HG03521 (cell line): ENCODE results near the gene TNFRSF25.
"Not testable (repeated sequence)": the region's sequence is repeated elsewhere in the genome, so short reads cannot be mapped to it uniquely, and the experiment has no call there.

ENCODE experiments used
- ATAC-seq: cut with Tn5 transposase; IDR thresholded peaks from one replicate; pipeline ENCODE4 v1.9.1; 2021; ENCODE audit warnings: mild to moderate bottlenecking, moderate library complexity; ENCODE audit not compliant: unreplicated experiment

TNFRSF25 gene

GRCh38 chr1:6470132-6471085 lies 4.4 kb upstream of the TNFRSF25 start:
- no peak for ATAC-seq

GRCh38 chr1:6468729-6469461 lies 2.9 kb upstream of the TNFRSF25 start:
- no peak for ATAC-seq

GRCh38 chr1:6467744-6468688 lies 2.0 kb upstream of the TNFRSF25 start:
- no peak for ATAC-seq

- ATAC-seq, result no peak
Observed at GRCh38 chr1:6467224-6467623, 1.3 kb upstream of the TNFRSF25 start.

GRCh38 chr1:6466751-6467150 lies 778 bp upstream of the TNFRSF25 start:
- no peak for ATAC-seq

GRCh38 chr1:6465461-6466005 lies 440 bp downstream of the TNFRSF25 start:
- ATAC-seq, result no peak

- ATAC-seq, result no peak
Observed at GRCh38 chr1:6464915-6465314, 1.1 kb downstream of the TNFRSF25 start.

- no peak for ATAC-seq
Observed at GRCh38 chr1:6464514-6464836, 1.5 kb downstream of the TNFRSF25 start.

GRCh38 chr1:6463120-6463412 lies 2.9 kb downstream of the TNFRSF25 start:
- ATAC-seq, result no peak

- ATAC-seq, result no peak
Observed at GRCh38 chr1:6462412-6463119, 3.4 kb downstream of the TNFRSF25 start.

- no peak for ATAC-seq
Observed at GRCh38 chr1:6461538-6462411, 4.2 kb downstream of the TNFRSF25 start.

GRCh38 chr1:6461051-6461530 lies 4.9 kb downstream of the TNFRSF25 start:
- no peak for ATAC-seq

GRCh38 chr1:6460301-6461050 lies 5.5 kb downstream of the TNFRSF25 start:
- ATAC-seq, result no peak

GRCh38 chr1:6459850-6460265 lies 6.1 kb downstream of the TNFRSF25 start:
- ATAC-seq, result no peak

- no peak for ATAC-seq
Observed at GRCh38 chr1:6456800-6457466, 9.0 kb downstream of the TNFRSF25 start.

- not testable (repeated sequence) for ATAC-seq
Observed at GRCh38 chr1:6455752-6456520, 10.0 kb downstream of the TNFRSF25 start.
